H9 (cell line): ENCODE results near the gene CALML4. TPM values are rescaled to one million over a fixed set of nuclear protein-coding genes. Genes with fewer than 3 reads are reported as not detected.

Experiments
- DNase-seq: peaks from one replicate; pipeline ENCODE4 v3.0.0-alpha.2; 2017
- H2AFZ ChIP-seq: one replicate; pipeline ENCODE4 v1.6.1; 2013; ENCODE audit warnings: mild to moderate bottlenecking, low read length, control low read depth, moderate library complexity
- H2AK5ac ChIP-seq: 2 replicates; pipeline ENCODE4 v1.6.1; 2013; ENCODE audit warnings: low read length, control low read depth, mixed read lengths; ENCODE audit not compliant: insufficient read length
- H2BK120ac ChIP-seq: one replicate; pipeline ENCODE4 v1.6.1; 2013; ENCODE audit warnings: low read depth, mild to moderate bottlenecking, low read length, control low read depth, inconsistent platforms; ENCODE audit not compliant: poor library complexity, severe bottlenecking
- H2BK12ac ChIP-seq: 2 replicates; pipeline ENCODE4 v1.6.1; 2013; ENCODE audit warnings: low read length, control low read depth, mixed read lengths, low read depth; ENCODE audit not compliant: insufficient read length
- H2BK15ac ChIP-seq: 2 replicates; pipeline ENCODE4 v1.6.1; 2013; ENCODE audit warnings: low read depth, low read length, control low read depth
- H2BK20ac ChIP-seq: one replicate; pipeline ENCODE4 v1.6.1; 2013; ENCODE audit warnings: low read depth, mild to moderate bottlenecking, low read length, control low read depth, inconsistent platforms; ENCODE audit not compliant: poor library complexity, severe bottlenecking
- H2BK5ac ChIP-seq: 2 replicates; pipeline ENCODE4 v1.6.1; 2013; ENCODE audit warnings: low read length, control low read depth, mixed read lengths; ENCODE audit not compliant: insufficient read length
- H3K14ac ChIP-seq: 2 replicates; pipeline ENCODE4 v1.6.1; 2013; ENCODE audit warnings: low read length, control low read depth; ENCODE audit not compliant: insufficient read depth
- H3K18ac ChIP-seq: 2 replicates; pipeline ENCODE4 v1.6.1; 2013; ENCODE audit warnings: low read depth, mild to moderate bottlenecking, mixed read lengths, low read length, control low read depth; ENCODE audit not compliant: insufficient read length
- H3K23ac ChIP-seq: 2 replicates; pipeline ENCODE4 v1.6.1; 2013; ENCODE audit warnings: low read length, control low read depth, mixed read lengths, low read depth; ENCODE audit not compliant: insufficient read length
- H3K23me2 ChIP-seq: 2 replicates; pipeline ENCODE4 v1.6.1; 2013; ENCODE audit warnings: low read depth, mild to moderate bottlenecking, mixed read lengths, low read length, control low read depth; ENCODE audit not compliant: insufficient read length, poor library complexity, severe bottlenecking
- H3K27ac ChIP-seq: 2 replicates; pipeline ENCODE4 v1.5.1; 2013; ENCODE audit warnings: low read length, control low read depth, mixed read lengths, low read depth; ENCODE audit not compliant: insufficient read length
- H3K27me3 ChIP-seq: 2 replicates; pipeline ENCODE4 v1.6.1; 2013; ENCODE audit warnings: low read length, control low read depth, inconsistent platforms; ENCODE audit not compliant: insufficient read depth
- H3K4ac ChIP-seq: 2 replicates; pipeline ENCODE4 v1.6.1; 2013; ENCODE audit warnings: low read depth, mild to moderate bottlenecking, control low read depth, inconsistent platforms, low read length, moderate library complexity
- H3K4me1 ChIP-seq: 2 replicates; pipeline ENCODE4 v1.6.1; 2013; ENCODE audit warnings: low read length, control low read depth, inconsistent platforms; ENCODE audit not compliant: insufficient read depth
- H3K4me2 ChIP-seq: 2 replicates; pipeline ENCODE4 v1.6.1; 2013; ENCODE audit warnings: low read length, control low read depth, mixed read lengths; ENCODE audit not compliant: insufficient read length, insufficient read depth
- H3K56ac ChIP-seq: 2 replicates; pipeline ENCODE4 v1.6.1; 2013; ENCODE audit warnings: low read depth, mild to moderate bottlenecking, mixed read lengths, low read length, control low read depth; ENCODE audit not compliant: insufficient read length
- H3K79me1 ChIP-seq: 2 replicates; pipeline ENCODE4 v1.6.1; 2013; ENCODE audit warnings: low read depth, mild to moderate bottlenecking, moderate library complexity, low read length, control low read depth, inconsistent platforms; ENCODE audit not compliant: insufficient read depth, poor library complexity, severe bottlenecking
- H3K79me2 ChIP-seq: 2 replicates; pipeline ENCODE4 v1.6.1; 2013; ENCODE audit warnings: low read length, control low read depth, inconsistent platforms; ENCODE audit not compliant: insufficient read depth
- H3K9ac ChIP-seq: 2 replicates; pipeline ENCODE4 v1.6.1; 2013; ENCODE audit warnings: low read length, control low read depth, mixed read lengths; ENCODE audit not compliant: insufficient read length; ENCODE audit errors: extremely low read depth
- H3K9me3 ChIP-seq: one replicate; pipeline ENCODE4 v1.6.1; 2013; ENCODE audit warnings: low read depth, low read length, inconsistent platforms; ENCODE audit not compliant: control insufficient read depth
- H3T11ph ChIP-seq: one replicate; pipeline ENCODE4 v1.6.1; 2013; ENCODE audit warnings: mild to moderate bottlenecking, low read length, control low read depth, inconsistent platforms
- H4K20me1 ChIP-seq: one replicate; pipeline ENCODE4 v1.6.1; 2013; ENCODE audit not compliant: control insufficient read depth, insufficient read length, insufficient read depth
- H4K5ac ChIP-seq: 2 replicates; pipeline ENCODE4 v1.6.1; 2013; ENCODE audit warnings: low read depth, mild to moderate bottlenecking, mixed read lengths, low read length, control low read depth; ENCODE audit not compliant: insufficient read length
- H4K8ac ChIP-seq: replicated peaks from 2 replicates; pipeline ENCODE4 v1.6.1; 2013; ENCODE audit warnings: low read length, control low read depth, mixed read lengths, low read depth; ENCODE audit not compliant: insufficient read length
- H4K91ac ChIP-seq: 2 replicates; pipeline ENCODE4 v1.6.1; 2013; ENCODE audit warnings: low read depth, mild to moderate bottlenecking, moderate library complexity, mixed read lengths, low read length, control low read depth; ENCODE audit not compliant: insufficient read length
- H3K27ac Mint-ChIP-seq, 3 experiments: 2 replicates in 2 of 3; 3 replicates in 1 of 3; pipeline ENCODE4 v1.8.0; 2020 to 2021; ENCODE audit warnings: mixed read lengths in 3 of 3, mild to moderate bottlenecking in 1 of 3, moderate library complexity in 1 of 3
- H3K27me3 Mint-ChIP-seq: 2 replicates; pipeline ENCODE4 v1.8.0; 2021; ENCODE audit warnings: low read depth, mild to moderate bottlenecking, moderate library complexity, mixed read lengths
- H3K36me3 Mint-ChIP-seq, 3 experiments: 2 replicates in 2 of 3; 3 replicates in 1 of 3; pipeline ENCODE4 v1.8.0; 2020 to 2021; ENCODE audit warnings: low read depth in 3 of 3, mixed read lengths in 3 of 3; ENCODE audit not compliant: insufficient read depth in 1 of 3
- H3K4me1 Mint-ChIP-seq, 2 experiments: 2 replicates each; pipeline ENCODE4 v1.8.0; 2020; ENCODE audit warnings: mixed read lengths in 2 of 2
- H3K4me3 Mint-ChIP-seq, 2 experiments: 2 replicates in 1 of 2; 3 replicates in 1 of 2; pipeline ENCODE4 v1.8.0; 2020 to 2021; ENCODE audit warnings: mild to moderate bottlenecking in 2 of 2, mixed read lengths in 2 of 2, moderate library complexity in 1 of 2
- H3K9me3 Mint-ChIP-seq, 2 experiments: 2 replicates in 1 of 2; 3 replicates in 1 of 2; pipeline ENCODE4 v1.8.0; 2020; ENCODE audit warnings: mild to moderate bottlenecking in 2 of 2, mixed read lengths in 2 of 2, moderate library complexity in 1 of 2
- WGBS: extraction: QIAGEN DNeasy Blood & Tissue Kit; methylation state at CpG from one replicate; pipeline ENCODE4 v1.1.7; 2013; ENCODE audit warnings: missing lambda C conversion rate, low lambda C conversion rate, mixed read lengths; ENCODE audit not compliant: insufficient read length; ENCODE audit errors: extremely low coverage; 5-methylcytosine and 5-hydroxymethylcytosine counted together
- total RNA-seq: library from RNA; stranded (reverse); gene quantifications from 2 replicates; pipeline ENCODE4 v1.2.1, GENCODE V29; 2021
- TF ChIP-seq, protein P1 (sequence below): fragments of 200-600 bp; sonication (generic); conservative IDR thresholded peaks from 3 replicates; pipeline ENCODE4 v1.8.0; 2021; ENCODE audit warnings: antibody characterized with exemption, mild to moderate bottlenecking

The CALML4 gene
- total RNA-seq, 1 experiment from 2014 or later: 11.8 TPM

DNA sequence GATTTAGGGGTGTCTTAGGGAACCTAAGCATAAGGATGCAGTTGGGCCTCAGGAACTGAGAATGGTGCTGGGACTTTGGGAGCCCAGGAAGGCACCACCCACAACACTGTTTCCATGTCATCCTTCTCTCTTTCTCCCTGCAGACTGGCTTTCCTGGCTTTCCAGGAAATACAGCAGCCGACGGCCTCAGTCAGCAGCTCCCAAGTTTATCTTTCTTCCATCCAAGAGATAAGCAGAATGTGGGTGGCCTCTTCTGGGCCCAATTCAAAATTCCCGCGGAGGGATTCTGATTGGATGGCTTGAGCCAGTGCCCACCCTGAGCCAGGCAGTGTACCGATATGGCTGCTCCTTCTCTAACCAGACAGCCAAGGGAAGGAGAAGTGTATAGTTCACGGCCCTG lies 28.9 kb upstream of the CALML4 start:
- Histone ChIP-seq H3K18ac (no peak overlapping the region), H2BK15ac (no peak overlapping the region), H3K4ac (no peak overlapping the region), H3K27me3 (no peaks in the 10 kb centered on the region), H2BK20ac (no peak overlapping the region), H2BK12ac (no peak overlapping the region), H3K4me1 (no peaks in the 10 kb centered on the region; the same call in 1 of the 2 replicates), H2BK5ac (no peak overlapping the region), H4K20me1 (no peaks in the 10 kb centered on the region), H3T11ph (no peak overlapping the region), H4K5ac (no peak overlapping the region), H3K9me3 (no peaks in the 10 kb centered on the region), H3K14ac (no peak overlapping the region), H4K8ac (no peak overlapping the region), H3K56ac (no peak overlapping the region), H3K9ac (no peak overlapping the region), H4K91ac (no peak overlapping the region), H2AK5ac (no peak overlapping the region), H2AFZ (no peak overlapping the region), H2BK120ac (no peak overlapping the region), H3K23me2 (peaks cover 7% of the 10 kb centered on the region), H3K79me2 (no peaks in the 10 kb centered on the region; the same call in 1 of the 2 replicates), H3K4me2 (no peak overlapping the region), H3K27ac (no peak overlapping the region), H3K23ac (no peak overlapping the region), H3K79me1 (no peaks in the 10 kb centered on the region)
- no peak overlapping the region; a peak in 1 of 7 replicates for H3K27ac Mint-ChIP-seq
- no peak overlapping the region for H3K4me3 Mint-ChIP-seq
- H3K9me3 Mint-ChIP-seq: no peaks in the 10 kb centered on the region
- H3K27me3 Mint-ChIP-seq: peaks cover 19% of the 10 kb centered on the region
- no peaks in the 10 kb centered on the region; a peak in 1 of 7 replicates for H3K36me3 Mint-ChIP-seq
- peaks cover 19 to 28% of the 10 kb centered on the region in 2 experiments for H3K4me1 Mint-ChIP-seq
- DNase-seq: no peak
- TF ChIP-seq, protein P1, sequence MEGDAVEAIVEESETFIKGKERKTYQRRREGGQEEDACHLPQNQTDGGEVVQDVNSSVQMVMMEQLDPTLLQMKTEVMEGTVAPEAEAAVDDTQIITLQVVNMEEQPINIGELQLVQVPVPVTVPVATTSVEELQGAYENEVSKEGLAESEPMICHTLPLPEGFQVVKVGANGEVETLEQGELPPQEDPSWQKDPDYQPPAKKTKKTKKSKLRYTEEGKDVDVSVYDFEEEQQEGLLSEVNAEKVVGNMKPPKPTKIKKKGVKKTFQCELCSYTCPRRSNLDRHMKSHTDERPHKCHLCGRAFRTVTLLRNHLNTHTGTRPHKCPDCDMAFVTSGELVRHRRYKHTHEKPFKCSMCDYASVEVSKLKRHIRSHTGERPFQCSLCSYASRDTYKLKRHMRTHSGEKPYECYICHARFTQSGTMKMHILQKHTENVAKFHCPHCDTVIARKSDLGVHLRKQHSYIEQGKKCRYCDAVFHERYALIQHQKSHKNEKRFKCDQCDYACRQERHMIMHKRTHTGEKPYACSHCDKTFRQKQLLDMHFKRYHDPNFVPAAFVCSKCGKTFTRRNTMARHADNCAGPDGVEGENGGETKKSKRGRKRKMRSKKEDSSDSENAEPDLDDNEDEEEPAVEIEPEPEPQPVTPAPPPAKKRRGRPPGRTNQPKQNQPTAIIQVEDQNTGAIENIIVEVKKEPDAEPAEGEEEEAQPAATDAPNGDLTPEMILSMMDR: no peak
- WGBS: no CpG with 5 or more reads among the region's 6 CpGs
